Measurements from ENCODE around the gene SLC45A2. TPM values are rescaled to one million over a fixed set of nuclear protein-coding genes. Genes with fewer than 3 reads are reported as not detected.
A peak's percentile ranks its signal among the peaks of the same experiment; 100 is the strongest.
"Not testable (repeated sequence)": the region's sequence is repeated elsewhere in the genome, so short reads cannot be mapped to it uniquely, and the experiment has no call there.

SLC45A2 gene
- total RNA-seq, 1 donor from 2014 or later = not detected

DNA sequence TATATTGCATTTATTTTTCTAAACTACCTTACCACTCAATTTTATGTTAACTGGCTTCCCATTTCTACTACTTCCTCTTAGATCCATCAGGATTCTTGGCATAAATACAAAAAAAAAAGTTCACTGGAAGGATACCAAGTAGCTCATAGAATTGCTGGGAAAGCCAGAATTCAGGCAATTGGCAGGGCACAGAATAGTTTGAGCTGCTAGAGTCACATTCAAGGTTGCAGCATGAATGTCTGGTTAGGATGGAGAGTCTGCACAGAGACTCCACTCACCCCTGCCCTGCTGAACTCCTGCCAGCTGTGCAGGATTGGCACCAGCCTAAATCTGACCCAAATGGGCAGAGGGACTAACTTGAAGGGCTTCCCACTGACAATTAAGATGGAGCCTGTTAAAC is 28.3 kb upstream of the SLC45A2 start:
- Histone ChIP-seq H3K36me3 (no peaks in the 10 kb centered on the region), H3F3A (ENCODE audit: low read depth) (peaks cover 13% of the 10 kb centered on the region), H3K9ac (no peak overlapping the region), H3K4me3 (no peak overlapping the region), H3K27me3 (no peaks in the 10 kb centered on the region), H3K79me2 (ENCODE audit: low read depth) (no peaks in the 10 kb centered on the region), H4K20me1 (ENCODE audit: low read depth) (no peaks in the 10 kb centered on the region), H2AFZ (replicated peaks) (no peak overlapping the region), H3K27ac (no peak overlapping the region), H3K4me2 (no peak overlapping the region), H3K9me3 (ENCODE audit: low read depth) (no peaks in the 10 kb centered on the region), H3K4me1 (peaks cover 9% of the 10 kb centered on the region)
- no peaks in the 10 kb centered on the region for H3K36me3 Mint-ChIP-seq
- no peaks in the 10 kb centered on the region for H3K9me3 Mint-ChIP-seq
- no peak overlapping the region for H3K4me3 Mint-ChIP-seq
- H3K27ac Mint-ChIP-seq = no peak overlapping the region
- DNase-seq (ENCODE audit: low spot score) = no peak
- TF ChIP-seq EZH2 (IDR thresholded peaks at IDR 0.05) (no peak), EZH2phosphoT487 (IDR thresholded peaks at IDR 0.05) (no peak)
- TF ChIP-seq, protein P1, sequence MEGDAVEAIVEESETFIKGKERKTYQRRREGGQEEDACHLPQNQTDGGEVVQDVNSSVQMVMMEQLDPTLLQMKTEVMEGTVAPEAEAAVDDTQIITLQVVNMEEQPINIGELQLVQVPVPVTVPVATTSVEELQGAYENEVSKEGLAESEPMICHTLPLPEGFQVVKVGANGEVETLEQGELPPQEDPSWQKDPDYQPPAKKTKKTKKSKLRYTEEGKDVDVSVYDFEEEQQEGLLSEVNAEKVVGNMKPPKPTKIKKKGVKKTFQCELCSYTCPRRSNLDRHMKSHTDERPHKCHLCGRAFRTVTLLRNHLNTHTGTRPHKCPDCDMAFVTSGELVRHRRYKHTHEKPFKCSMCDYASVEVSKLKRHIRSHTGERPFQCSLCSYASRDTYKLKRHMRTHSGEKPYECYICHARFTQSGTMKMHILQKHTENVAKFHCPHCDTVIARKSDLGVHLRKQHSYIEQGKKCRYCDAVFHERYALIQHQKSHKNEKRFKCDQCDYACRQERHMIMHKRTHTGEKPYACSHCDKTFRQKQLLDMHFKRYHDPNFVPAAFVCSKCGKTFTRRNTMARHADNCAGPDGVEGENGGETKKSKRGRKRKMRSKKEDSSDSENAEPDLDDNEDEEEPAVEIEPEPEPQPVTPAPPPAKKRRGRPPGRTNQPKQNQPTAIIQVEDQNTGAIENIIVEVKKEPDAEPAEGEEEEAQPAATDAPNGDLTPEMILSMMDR (IDR thresholded peaks at IDR 0.05) = no peak
- peaks cover 2% of the 10 kb centered on the region for H3K27me3 Mint-ChIP-seq (ENCODE audit: insufficient read depth, low read depth)
- H3K4me1 Mint-ChIP-seq = peaks cover 15% of the 10 kb centered on the region

DNA sequence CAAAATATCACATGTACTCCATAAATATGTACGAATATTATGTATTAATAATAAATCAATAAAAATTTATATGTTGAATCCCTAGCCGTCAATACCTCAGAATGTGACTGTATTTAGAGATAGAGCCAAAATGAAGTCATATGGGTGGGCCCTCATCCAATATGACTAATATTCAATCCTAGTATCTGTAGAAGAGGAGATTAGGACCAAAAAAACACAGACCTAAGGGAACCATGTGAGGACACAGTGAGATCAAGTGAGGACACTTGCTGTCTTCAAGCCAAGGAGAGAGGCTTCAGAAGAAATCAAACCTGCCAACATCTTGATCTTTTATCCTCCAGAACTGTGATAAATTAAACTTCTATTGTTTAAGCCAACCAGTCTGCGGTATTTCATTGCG is 27.0 kb upstream of the SLC45A2 start:
- Mint-ChIP-seq H3K27ac (no peak overlapping the region), H3K27me3 (ENCODE audit: insufficient read depth, low read depth) (peaks cover 2% of the 10 kb centered on the region), H3K4me3 (no peak overlapping the region), H3K9me3 (no peaks in the 10 kb centered on the region), H3K36me3 (no peaks in the 10 kb centered on the region), H3K4me1 (peaks cover 22% of the 10 kb centered on the region)
- H2AFZ ChIP-seq (replicated peaks) = no peak overlapping the region
- peaks cover 19% of the 10 kb centered on the region for H3F3A ChIP-seq (ENCODE audit: low read depth)
- no peak overlapping the region for H3K27ac ChIP-seq
- no peak overlapping the region for H3K4me2 ChIP-seq
- peaks cover 15% of the 10 kb centered on the region for H3K4me1 ChIP-seq
- no peaks in the 10 kb centered on the region for H4K20me1 ChIP-seq (ENCODE audit: low read depth)
- H3K4me3 ChIP-seq = no peak overlapping the region
- no peaks in the 10 kb centered on the region for H3K9me3 ChIP-seq (ENCODE audit: low read depth)
- no peaks in the 10 kb centered on the region for H3K27me3 ChIP-seq
- no peak for DNase-seq (ENCODE audit: low spot score)
- no peak overlapping the region for H3K9ac ChIP-seq
- no peaks in the 10 kb centered on the region for H3K36me3 ChIP-seq
- peaks cover 9% of the 10 kb centered on the region for H3K79me2 ChIP-seq (ENCODE audit: low read depth)
- TF ChIP-seq EZH2 (IDR thresholded peaks at IDR 0.05) (no peak), EZH2phosphoT487 (IDR thresholded peaks at IDR 0.05) (no peak)
- TF ChIP-seq, protein P1 (IDR thresholded peaks at IDR 0.05) = no peak

DNA sequence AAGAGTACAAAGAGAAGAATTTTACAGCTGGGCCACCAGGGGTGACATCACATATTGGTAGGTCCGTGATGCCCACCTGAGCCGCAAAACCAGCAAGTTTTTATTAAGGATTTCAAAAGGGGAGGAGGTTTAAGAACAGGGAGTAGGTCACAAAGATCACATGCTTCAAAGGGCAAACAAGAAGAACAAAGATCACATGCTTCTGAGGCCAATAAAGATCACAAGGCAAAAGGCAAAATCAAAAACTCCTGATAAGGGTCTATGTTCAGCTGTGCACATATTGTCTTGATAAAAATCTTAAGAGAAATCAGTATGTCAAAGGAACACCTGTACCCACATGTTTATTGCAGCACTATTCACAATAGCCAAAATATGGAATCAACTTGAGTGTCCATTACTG is 25.7 kb upstream of the SLC45A2 start:
- Histone ChIP-seq H3F3A (ENCODE audit: low read depth) (peaks cover 19% of the 10 kb centered on the region), H3K79me2 (ENCODE audit: low read depth) (peaks cover 15% of the 10 kb centered on the region), H3K4me1 (peaks cover 26% of the 10 kb centered on the region)
- not testable (repeated sequence) for H3K27me3 Mint-ChIP-seq (ENCODE audit: insufficient read depth, low read depth); H3K9me3 Mint-ChIP-seq; H3K9ac ChIP-seq; H3K4me3 Mint-ChIP-seq; H4K20me1 ChIP-seq (ENCODE audit: low read depth); H3K27ac ChIP-seq; H3K36me3 Mint-ChIP-seq; H3K36me3 ChIP-seq; H2AFZ ChIP-seq (replicated peaks); H3K27me3 ChIP-seq; H3K4me2 ChIP-seq; DNase-seq (ENCODE audit: low spot score); H3K4me3 ChIP-seq; H3K9me3 ChIP-seq (ENCODE audit: low read depth); H3K27ac Mint-ChIP-seq
- H3K4me1 Mint-ChIP-seq = peaks cover 36% of the 10 kb centered on the region

DNA sequence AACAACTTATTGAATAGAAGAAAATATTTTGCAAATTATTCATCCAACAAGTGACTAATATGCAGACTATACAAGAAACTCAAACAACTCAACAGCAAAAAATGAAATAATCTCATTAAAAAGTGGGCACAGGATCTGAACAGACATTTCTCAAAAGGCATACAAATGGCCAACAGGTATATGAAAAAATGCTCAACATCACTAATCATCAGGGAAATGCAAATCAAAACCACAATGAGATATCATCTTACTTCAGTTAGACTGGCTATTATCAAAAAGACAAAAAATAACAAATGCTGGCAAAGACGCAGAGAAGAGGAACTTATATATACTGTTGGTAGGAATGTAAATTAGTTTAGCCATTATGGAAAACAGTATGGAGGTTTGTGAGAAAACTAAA is 25.1 kb upstream of the SLC45A2 start:
- no peaks in the 10 kb centered on the region for H4K20me1 ChIP-seq (ENCODE audit: low read depth)
- DNase-seq (ENCODE audit: low spot score) = no peak
- no peak overlapping the region for H3K9ac ChIP-seq
- no peak overlapping the region for H3K4me2 ChIP-seq
- peaks cover 1% of the 10 kb centered on the region for H3K36me3 Mint-ChIP-seq
- no peak overlapping the region for H2AFZ ChIP-seq (replicated peaks)
- H3K27ac Mint-ChIP-seq = no peak overlapping the region
- H3K27me3 ChIP-seq = no peaks in the 10 kb centered on the region
- peaks cover 2% of the 10 kb centered on the region for H3K27me3 Mint-ChIP-seq (ENCODE audit: insufficient read depth, low read depth)
- TF ChIP-seq EZH2 (IDR thresholded peaks at IDR 0.05) = no peak
- no peak for TF ChIP-seq EZH2phosphoT487 (IDR thresholded peaks at IDR 0.05)
- TF ChIP-seq, protein P1 (IDR thresholded peaks at IDR 0.05) = no peak
- peak overlapping the region; percentile 93 for H3K27ac ChIP-seq
- H3K4me3 ChIP-seq = no peak overlapping the region
- no peaks in the 10 kb centered on the region for H3K9me3 ChIP-seq (ENCODE audit: low read depth)
- peaks cover 15% of the 10 kb centered on the region for H3K79me2 ChIP-seq (ENCODE audit: low read depth)
- H3K36me3 ChIP-seq = no peaks in the 10 kb centered on the region
- H3K4me1 Mint-ChIP-seq = peaks cover 38% of the 10 kb centered on the region
- H3K4me3 Mint-ChIP-seq = no peak overlapping the region
- H3F3A ChIP-seq (ENCODE audit: low read depth) = peaks cover 19% of the 10 kb centered on the region
- peaks cover 26% of the 10 kb centered on the region for H3K4me1 ChIP-seq
- no peaks in the 10 kb centered on the region for H3K9me3 Mint-ChIP-seq
